NOMO-1 treated with DMSO at 0.1 percent for 48 hours (cell line): ENCODE data around the gene PP2D1.
A peak's percentile ranks its signal among the peaks of the same experiment; 100 is the strongest.
"Not testable (repeated sequence)": the region's sequence is repeated elsewhere in the genome, so short reads cannot be mapped to it uniquely, and the experiment has no call there.

Source experiments
- DNase-seq: peaks from one replicate; lab custom pipeline; 2025; ENCODE audit not compliant: unreplicated experiment; lab: John Stamatoyannopoulos, UW

PP2D1 gene, protein sequence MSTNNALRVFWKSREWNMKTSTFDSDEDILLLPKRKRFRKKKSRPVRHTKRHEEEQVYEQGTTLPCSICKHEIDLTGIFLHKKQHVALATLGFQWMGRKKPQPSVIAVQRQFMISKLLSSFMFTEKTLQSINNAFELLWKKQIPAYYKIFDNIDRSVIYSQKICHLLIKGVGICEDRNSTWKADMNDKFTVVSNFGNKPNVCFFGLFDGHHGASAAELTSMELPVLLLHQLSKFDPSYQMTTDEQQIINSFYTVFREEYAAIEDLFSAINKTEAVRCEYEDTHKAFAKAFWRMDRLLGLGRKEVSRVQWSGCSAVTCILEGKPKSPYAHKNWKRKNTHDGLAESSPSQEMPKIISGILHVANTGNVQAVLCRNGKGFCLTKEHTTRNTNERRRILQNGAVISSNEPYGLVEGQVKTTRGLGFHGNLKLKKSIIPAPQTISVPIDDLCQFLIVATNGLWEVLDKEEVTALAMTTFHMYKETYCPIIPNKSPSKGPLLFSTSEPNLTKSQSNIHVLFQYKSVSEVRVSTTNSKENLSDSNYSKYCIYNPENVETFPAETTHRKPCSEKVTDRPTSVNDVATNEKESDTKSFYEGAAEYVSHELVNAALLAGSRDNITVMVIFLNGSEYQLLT

DNA sequence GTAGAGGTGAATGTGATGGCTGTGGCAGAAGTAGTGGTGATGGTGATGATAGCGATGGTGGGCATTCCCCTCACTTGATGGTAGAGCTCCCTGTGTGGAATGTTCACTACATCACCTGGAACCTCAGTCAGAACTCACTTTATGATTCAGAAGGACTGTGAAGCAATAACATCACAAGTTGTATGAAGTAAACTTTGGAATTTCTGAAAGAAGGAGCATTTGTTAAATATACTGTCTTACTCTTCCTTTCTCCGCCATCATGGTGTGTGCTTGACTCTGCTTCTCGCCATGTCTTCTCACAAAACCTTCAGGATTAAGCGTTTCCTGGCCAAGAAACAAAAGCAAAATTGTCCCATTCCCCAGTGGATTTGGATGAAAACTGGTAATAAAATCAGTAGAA is at the start of gene PP2D1:
Gene PP2D1 (minus strand): TSS at position 101 of the 400 bp plus-strand sequence. CDS start 192 bp downstream, outside the sequence.
- no peak for DNase-seq

DNA sequence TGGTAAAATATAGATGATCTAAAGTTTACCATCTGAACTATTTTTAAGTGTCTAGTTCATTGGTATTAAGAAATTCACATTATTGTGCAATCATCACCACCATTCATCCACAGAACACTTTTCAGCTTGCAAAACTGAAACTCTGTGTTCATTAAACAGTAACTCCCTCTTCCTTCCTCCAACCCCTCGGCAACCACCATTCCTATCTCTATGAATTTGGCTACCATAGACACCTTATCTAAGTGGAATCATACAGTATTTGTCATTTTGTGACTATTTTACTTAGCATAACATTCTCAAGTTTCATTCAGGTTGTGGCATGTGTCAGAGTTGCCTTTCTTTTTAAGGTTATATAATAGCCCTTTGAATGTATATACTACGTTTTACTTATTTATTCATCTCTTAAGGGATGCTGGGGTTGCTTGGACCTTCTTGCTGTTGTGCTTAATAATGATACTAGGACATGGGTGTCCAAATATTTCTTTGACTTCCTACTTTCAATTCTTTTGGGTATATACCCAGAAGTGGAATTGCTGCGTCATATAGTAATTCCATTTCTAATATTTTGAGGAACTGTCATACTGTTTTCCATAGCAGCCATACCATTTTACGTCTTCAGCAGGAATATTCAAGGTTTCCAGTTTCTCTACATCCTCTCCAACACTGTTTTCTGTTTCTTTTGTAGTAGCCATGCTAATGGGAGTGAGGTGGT is 49.1 kb upstream of the PP2D1 start:
- DNase-seq: peak; percentile 84

DNA sequence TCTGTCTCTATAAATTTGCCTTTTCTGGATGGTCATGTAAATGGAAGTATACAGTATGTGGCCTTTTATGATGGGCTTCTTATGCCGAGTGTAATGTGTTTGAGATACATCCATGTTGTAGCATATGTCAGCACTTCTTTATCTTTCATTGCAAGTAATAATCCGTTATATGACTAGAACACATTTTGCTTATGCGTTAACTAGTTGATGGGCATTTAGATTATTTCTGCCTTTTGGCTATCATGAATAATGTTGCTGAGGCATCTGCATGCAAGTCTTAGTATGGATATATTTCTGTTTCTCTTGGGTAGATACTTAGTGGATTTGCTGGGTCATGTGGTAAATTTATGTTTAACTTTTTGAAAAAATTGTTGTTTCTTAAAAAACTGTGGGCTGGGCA is 47.9 kb upstream of the PP2D1 start:
- DNase-seq: no peak

DNA sequence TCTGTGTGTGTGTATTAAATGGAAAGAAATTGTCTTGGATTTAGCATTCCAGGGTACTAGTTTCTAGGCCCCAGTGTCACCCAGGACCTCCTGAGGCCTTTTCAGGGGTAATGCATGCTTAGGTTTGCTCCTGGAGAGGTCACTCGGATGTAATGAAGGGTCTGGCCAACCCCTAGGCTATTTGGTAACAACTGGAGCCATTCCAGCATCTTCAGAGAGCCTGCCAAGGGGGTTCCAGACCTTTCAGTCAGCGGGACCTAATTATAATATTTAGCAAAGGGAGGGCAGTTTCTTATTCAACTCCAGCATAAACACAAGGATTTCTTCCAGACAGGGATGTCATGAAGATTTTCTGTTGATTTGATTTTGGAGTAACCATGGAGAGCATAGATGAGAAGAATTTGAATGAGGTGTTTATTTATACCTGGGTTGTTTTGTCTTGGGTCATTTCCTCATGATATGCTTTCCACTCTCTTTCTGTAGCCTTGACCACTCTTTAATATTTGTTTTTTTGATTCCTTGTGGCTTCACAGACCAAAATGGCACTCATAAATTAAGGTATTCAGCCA is 45.6 kb upstream of the PP2D1 start:
- no peak for DNase-seq

DNA sequence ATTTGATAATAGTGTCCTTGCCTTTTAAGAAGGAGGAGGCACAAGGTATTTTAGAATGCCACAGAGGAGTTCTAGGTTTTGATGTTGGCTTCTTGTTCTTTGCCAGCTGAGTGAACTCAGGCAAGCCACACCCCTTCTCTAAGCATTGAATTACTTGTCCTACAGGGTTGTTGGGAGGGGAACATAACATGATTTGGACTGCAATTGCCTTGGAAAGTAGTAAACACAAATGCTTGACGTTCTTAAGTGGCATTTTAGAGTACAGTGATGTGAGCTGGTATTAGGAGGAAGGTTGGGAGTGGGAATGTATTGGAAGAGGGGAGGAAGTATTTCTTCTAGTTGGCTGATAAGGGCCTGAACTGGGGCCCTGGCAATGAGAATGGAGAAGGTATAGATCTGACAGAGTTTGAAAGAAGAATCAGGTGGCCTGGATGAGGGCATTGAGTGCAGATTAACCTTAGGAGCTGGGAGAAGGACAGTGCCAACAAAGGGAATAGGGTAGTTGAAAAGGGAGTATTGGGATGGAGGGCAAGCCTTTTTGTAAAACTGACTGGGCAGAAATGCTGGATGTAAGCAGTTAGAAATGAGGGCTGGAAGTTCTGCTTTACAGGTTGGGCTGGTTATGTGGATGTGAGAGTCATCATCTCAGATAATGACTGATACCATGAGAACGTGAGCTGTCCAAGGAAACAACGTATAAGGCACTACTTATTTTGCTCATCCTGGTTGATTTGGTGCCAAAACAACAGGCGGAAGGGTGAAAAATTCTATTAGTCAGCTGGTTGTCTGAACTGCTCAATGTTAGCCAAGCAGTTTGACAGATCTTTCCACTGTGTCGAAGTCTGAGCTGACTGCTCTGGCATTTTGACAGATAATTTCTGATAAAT is 44.9 kb upstream of the PP2D1 start:
- no peak for DNase-seq

DNA sequence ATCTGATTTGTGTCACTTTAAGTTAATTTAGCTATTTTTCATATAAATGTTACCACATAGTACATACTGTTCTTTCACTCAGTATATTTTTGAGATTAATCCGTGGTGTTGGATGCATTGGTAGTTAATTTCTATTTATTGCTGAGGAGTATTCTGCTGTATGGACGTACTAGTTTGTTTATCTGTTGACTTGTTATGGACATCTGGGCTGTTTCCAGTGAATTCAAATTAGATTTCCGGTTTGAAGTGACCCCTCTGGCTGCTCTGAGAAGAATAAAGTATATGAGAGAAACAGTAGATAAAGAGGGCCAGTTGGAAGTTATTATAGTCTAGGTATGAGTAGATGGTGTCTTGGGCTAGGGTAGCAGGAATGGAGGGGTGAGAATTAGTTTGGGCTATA is 43.8 kb upstream of the PP2D1 start:
- no peak for DNase-seq

DNA sequence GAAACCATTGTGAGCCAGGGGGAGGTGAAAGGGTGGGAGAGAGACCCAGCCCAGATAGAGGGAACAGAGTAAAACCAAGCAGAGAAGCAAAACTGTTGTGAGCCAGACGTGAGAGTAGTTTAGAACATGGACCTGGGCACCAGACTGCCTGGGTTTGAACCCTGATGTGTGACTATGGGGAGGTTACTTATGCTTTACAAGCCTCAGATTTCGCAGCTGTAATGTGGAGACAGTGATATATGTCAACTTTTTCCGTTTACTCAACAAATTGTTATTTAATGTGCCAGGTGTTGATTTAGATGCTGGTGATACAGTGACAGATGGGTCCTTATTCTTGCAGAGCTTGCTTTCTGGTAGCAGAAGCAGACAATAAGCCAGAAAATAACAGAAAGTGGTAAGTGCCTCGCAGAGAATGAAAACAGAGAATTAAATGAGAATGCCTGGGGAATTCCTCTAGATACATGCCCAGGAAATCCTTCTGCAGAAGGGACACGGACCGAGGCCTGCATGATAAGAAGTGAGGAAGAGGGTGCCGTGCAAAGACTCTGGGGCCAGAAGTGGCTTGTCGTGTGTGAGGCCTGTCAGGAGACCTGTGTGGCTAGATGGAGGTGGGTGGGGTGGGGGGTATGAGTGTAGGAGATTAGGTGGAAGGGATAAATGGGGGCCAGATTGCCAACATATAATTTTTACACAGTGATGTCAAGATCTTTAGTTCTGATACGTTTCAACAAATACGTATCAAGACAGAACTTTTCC is 43.1 kb upstream of the PP2D1 start:
- no peak for DNase-seq

DNA sequence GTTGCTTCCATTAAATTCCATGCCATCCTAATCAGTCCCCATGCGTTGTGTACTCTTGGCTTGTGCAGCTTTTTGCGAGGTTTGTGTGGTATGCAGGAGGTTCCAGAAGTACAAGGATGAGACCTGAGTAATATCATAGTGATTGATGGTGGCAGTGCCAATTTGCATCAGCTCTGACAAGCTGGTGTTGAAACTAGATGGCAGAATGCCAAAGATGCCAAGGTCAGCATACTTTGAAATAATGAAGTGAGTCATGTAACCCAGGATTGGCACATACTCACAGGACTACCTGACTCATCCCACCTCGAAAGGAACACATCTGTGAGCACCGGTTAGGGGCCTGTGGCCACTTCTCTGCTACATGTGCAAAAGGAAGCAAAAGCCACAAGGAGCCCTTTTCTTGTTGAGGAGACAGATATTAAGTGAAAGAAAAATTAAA is 42.5 kb upstream of the PP2D1 start:
- DNase-seq: peak; percentile 93

DNA sequence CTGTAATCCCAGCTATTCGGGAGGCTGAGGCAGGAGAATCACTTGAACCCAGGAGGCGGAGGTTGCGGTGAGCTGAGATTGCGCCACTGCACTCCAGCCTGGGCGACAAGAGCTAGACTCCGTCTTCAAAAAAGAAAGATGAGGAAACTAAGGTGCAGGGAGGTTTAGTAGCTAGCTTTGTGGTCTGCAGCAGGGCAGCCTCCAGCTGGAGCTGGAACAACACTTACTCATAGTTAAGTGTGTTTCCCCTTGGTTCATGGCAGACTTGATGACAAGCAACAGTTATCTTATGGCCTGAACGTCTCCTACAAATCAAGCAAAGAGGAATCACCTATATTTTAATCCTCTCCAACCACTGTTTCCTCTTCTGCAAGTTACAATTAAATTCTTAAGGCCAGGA is 40.8 kb upstream of the PP2D1 start:
- DNase-seq: no peak

DNA sequence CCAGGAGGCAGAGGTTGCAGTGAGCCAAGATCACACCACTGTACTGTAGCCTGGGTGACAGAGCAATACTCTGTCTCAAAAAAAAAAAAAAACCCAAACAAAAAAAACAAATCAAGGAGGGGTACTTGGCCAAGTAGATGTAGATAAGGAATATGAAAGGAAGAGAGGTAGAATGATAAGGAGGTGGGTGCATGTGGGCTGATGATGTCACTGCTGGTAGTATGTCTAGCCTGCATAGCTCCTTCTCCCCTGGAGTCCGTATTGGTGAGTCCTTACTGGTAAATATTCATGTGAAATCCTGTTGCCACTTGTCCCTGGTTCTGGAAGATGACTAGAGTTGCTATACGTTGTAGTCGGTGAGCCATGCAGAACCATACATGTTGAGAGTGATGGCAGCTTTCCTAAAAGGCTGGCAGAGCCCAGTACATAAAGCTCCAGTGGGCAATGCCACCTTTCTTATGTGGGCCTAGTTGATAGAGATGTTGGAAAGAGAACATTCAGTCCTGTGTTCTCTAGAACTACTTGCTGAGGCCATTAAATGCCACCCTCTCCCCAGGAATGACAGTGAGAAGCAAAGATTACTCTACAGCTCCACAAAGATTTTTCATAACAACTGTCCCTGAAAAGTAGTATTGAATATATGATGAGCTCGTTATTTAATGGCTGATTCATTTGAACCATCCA is 39.2 kb upstream of the PP2D1 start:
- no peak for DNase-seq

DNA sequence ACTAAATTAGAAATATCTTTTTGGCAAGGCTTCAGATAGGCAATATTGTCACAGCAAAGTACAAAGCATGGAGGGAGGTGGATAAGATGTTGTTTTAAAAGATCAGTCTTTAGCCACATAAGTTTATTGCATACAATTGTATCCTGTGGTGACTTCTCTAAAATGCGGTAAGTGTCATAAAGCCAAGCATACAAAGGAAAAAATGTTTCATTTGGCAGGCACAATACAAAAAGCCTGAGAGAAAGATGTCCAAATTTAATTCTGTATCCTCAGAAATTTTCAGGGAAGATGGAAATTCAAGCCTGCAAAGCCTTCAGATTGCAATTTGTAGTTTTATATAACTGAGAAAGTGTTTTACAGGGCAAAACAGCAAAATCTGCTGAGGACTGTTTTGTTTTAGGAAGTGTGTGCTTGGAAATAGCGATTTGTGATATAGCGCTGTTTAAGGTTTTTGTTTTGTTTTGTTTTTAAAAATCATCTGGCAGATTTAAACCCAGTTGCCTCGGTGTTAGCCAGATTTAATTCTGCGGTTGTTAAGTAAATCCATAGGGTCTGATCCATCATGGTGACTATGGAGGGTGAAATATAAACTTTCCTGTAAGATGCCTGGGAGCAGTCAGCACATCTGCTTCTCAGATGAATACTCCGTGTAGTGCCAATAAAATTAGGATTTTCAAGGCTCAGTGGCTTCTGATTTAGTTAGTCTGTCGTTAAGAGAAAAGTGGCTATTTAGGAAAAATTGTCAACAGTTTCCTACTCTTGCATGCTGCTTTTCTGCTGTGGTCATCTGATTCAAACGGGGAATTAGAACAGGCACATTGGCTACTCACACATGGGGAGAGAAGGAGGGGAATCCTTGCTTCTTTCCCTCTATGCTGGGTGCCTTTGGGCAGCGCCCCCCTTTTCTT is 36.2 kb upstream of the PP2D1 start:
- peak; percentile 8 for DNase-seq

DNA sequence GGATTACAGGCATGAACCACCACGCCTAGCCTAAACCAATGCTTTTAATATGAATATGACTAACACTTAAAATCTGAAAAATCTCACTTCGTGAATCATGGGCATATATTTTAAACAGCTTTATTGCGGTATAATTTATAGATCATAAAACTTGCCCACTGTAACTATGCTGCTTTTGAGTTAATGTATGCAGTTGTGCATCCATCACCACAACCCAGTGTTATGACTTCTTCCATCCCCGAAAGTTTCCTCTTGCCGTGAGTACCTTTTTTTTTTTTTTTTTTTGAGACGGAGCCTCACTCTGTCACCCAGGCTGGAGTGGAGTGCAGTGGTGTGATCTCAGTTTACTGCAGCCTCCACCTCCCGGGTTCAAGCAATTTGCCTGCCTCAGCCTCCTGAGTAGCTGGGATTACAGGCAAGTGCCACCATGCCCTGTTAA is 35.3 kb upstream of the PP2D1 start:
- no peak for DNase-seq

DNA sequence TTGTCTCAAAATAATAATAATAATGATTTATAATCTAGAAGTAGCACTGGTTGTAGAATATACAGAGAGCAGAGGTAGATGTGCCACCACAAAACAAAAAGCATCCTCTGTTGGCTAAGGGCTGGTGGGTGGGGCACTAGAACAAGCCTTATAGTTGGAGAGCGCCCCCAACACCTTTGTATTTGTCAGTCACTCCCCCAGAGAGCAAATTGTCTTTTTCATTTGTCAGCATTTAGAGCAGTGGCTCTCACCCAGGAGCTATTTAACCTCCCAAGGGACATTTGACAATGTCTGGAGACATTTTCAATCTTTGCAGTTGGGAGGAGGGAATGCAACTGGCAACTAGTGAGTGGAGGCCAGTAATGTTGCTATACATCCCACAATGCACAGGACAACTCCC is 34.5 kb upstream of the PP2D1 start:
- DNase-seq: no peak

DNA sequence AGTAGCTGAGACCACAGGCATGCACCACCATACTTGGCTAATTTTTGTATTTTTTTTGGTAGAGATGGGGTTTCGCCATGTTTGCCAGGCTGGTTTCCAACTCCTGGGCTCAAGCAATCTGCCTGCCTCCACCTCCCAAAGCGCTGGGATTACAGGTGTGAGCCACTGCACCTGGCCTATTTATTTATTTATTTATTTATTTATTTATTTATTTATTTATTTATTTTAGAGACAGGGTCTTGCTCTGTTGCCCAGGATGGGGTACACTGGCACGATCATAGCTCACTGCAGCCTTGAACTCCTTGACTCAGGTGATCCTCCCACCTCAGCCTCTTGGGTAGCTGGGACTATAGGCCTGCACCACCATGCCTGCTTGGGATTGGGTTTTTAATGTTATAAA is 33.1 kb upstream of the PP2D1 start:
- not testable (repeated sequence) for DNase-seq

DNA sequence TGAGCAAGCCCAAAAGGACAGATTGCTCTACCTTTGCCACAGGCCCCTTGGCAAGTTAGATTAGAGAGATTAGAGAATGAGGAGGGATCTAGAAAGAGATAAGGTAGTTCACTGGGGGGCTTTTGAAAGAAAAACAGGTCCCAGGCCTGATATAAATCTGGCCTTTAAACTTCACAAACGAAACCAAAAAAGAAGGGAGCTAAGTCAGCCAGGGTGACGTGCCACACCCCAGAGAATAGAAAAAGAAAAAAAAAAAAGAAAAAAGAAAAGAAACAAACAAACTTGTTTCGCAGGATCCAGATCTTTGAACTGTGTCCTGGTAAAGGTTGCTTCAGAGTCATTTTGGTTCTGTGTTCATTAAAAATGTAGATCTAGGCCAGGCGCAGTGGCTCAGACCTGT is 31.8 kb upstream of the PP2D1 start:
- no peak for DNase-seq

DNA sequence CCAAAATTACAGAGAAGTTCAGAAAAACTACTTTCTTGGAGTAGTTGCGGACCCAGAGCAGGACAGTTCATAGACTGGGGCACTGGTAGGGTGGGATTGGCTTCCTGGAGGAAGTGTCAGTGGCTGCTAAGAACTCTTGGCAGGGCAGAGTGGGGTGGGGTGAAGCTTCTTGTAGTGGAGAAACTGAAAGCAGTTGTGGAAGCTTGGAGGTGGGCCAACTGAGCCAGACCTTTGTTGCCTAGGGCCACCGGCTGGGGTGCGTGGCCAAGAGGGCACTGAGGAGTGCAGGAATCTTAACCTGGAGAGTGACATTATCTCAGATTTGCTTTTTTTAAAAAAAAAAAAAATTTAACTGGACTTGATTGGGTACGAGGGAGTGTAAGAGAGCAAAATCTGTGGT is 31.3 kb upstream of the PP2D1 start:
- DNase-seq: peak; percentile 7

DNA sequence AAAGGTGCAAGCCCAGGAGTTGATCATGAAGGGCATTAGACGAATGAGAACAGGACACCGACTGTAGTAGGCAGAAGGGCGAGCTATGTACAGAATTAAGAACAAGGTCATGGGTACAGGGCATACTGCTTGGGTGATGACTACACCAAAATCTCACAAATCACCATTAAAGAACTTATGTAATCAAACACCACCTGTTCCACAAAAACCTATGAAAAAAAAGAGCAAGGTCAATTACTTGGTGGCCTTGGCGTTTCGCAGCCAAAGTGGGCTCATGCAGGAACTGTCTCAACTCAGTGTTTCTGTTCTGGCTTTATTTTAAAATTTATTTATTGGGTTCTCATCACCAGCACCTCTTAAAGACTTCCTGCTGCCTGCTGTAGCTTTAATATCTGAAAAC is 30.3 kb upstream of the PP2D1 start:
- DNase-seq: no peak

DNA sequence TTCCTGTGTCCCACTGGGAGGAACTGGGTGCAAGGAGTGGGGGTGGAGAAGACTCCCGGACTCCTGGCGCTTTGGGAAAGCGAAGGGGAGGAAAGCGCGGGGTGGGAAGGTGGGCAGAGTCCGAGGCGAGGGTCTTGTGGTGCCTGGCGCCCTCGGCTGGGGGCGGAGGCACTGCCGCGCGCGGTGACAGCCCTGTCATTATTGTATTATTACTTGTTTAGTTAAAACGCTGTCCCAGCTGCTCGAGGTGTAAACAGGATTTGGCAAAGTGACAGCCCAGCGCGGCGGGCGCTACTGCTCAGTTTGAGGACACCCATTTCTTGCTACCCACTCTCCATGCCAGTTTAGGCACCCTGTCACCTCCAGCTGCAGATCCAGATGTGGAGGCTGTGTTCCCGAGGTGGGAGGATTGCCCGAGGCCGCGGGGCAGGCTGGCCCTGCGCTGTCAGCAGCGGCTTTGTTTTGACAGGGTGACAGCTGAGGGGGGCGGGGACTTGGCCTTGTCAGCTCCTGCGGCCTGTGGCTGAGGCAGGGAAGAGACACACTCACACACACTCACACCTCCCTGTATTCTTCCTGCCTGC is 29.2 kb upstream of the PP2D1 start:
- peak; percentile 55 for DNase-seq
